ENCODE measurements around the gene CDNF. TPM values are rescaled to one million over a fixed set of nuclear protein-coding genes. Genes with fewer than 3 reads are reported as not detected.
A peak's percentile ranks its signal among the peaks of the same experiment; 100 is the strongest.

Gene CDNF
- total RNA-seq, 4 donors from 2014 or later = 1.1 to 1.3 TPM; not detected in 2

DNA sequence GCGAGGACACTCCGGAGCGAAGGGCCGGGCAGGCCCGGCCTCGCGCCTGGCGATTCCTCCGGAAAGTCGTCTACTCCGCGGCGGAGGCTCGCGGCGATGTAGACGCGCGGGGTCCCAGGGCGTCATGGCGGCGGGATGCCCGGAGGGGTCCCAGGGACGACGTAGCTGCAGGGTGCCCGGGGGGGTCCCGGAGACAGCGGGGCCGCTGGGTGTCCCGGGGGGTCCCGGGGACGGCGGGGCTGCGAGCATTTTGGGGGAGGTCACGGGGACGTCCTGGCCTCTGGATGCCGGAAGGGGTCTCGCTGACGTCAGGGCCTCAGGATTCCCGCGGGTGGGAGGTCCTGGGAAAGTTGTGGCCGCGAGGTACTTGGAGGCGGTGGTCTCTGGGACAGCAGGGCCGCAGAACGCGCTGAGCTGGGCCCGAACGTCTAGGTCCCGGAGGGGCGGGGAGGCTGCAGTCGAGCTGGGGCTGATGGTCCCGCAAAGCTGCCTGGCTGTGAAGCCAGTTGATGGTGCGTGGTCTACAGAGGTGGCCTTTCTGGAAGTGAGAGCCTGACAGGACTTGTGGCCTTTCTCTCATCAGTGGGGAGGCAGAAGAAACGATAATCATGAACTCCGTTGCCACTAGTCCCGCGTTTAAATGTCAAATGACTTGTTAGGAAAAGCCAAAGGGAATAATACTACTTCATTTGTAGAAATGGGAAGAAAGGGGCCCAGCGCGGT lies 906 bp upstream of the CDNF start:
- no peaks in the 10 kb centered on the region for H3K27me3 ChIP-seq
- no peak for DNase-seq
- peak overlapping the region; percentile 95 to 96 (median 96) for H3K27ac ChIP-seq
- no peaks in the 10 kb centered on the region for H3K9me3 ChIP-seq
- WGBS, 2 donors = 0% methylated on average over 6 to 9 of the region's 60 CpGs
- TF ChIP-seq, protein P1, sequence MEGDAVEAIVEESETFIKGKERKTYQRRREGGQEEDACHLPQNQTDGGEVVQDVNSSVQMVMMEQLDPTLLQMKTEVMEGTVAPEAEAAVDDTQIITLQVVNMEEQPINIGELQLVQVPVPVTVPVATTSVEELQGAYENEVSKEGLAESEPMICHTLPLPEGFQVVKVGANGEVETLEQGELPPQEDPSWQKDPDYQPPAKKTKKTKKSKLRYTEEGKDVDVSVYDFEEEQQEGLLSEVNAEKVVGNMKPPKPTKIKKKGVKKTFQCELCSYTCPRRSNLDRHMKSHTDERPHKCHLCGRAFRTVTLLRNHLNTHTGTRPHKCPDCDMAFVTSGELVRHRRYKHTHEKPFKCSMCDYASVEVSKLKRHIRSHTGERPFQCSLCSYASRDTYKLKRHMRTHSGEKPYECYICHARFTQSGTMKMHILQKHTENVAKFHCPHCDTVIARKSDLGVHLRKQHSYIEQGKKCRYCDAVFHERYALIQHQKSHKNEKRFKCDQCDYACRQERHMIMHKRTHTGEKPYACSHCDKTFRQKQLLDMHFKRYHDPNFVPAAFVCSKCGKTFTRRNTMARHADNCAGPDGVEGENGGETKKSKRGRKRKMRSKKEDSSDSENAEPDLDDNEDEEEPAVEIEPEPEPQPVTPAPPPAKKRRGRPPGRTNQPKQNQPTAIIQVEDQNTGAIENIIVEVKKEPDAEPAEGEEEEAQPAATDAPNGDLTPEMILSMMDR (IDR thresholded peaks at IDR 0.05) = no peak
- TF ChIP-seq POLR2A (IDR thresholded peaks at IDR 0.05) = no peak
- peaks cover 11 to 43% (median 12%) of the 10 kb centered on the region in 3 donors for H3K36me3 ChIP-seq
- peaks cover 10 to 26% (median 15%) of the 10 kb centered on the region in 3 donors for H3K4me1 ChIP-seq
- H3K4me3 ChIP-seq = peak overlapping the region; percentile 76 to 99 (median 86)
- intact Hi-C loops (cut with DNase I) = no loop called here

DNA sequence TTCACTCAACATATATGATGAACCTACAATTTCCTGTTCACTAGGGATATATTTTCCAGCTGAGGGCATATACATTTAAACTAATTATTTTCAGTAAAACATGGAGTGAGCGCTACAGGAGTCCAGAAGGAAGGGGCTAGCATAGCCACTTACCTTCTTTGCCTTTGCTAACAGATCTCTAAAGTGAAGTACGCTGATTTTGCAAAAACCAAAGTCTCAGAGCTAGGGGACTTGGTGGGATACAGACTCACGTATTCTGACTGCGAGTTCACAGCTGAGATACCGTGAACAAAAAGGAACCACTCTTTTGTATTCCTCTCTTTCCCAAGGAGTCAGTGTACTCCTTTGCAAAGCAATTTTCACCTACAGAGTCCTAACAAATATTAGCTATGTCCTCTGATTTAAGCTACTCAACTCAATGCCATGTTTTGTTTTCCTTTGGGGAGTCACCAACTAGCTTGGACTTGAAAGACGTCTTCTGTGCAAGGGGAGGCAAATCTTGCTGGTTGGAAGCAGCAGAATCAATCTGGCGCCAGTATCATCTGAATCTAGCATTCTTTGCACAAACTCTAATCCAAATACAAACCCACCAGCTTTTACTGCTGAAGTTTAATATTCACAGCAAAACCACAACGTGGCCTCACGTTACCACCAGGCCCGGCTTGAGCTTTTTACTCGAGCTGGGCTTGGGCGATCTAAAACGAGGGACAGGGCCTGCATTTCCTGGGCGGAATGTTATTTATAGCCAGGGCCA lies 657 bp downstream of the CDNF start:
- intact Hi-C loops (cut with DNase I) = no loop called here
- Histone ChIP-seq H3K4me3 (peak overlapping the region; percentile 76 to 99 (median 86)), H3K9me3 (no peaks in the 10 kb centered on the region), H3K27me3 (no peaks in the 10 kb centered on the region), H3K36me3 (peaks cover 0 to 30% (median 5%) of the 10 kb centered on the region in 3 donors), H3K27ac (peak overlapping the region; percentile 95 to 96 (median 96)), H3K4me1 (peaks cover 10 to 26% (median 15%) of the 10 kb centered on the region in 3 donors)
- WGBS, 2 donors = 38 to 47% methylated on average over 7 of the region's 14 CpGs
- DNase-seq = no peak
- no peak for TF ChIP-seq POLR2A (IDR thresholded peaks at IDR 0.05)

DNA sequence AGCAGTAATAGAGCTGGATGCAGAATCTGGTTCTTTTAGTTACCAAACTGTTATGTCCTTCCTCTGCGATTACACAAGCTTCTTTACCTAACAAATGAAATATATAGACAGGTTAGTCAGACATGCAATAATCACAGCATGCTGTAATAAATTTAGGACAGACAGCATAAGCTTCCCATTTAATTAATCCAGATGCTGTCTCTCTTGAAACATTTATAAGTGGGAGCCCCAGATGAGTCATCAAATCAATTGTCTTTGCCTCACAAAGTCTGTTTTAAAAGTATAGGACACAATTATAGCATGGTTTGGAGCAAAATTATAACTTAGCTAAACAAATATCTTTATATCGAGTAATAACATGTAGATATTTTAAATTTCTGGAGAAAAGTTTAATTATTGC lies 1.6 kb downstream of the CDNF start:
- no peak for DNase-seq
- 74 to 84% methylated on average over 2 of the region's 2 CpGs for WGBS, 2 donors
- no peak overlapping the region for H3K4me3 ChIP-seq
- peaks cover 10 to 26% (median 15%) of the 10 kb centered on the region in 3 donors for H3K4me1 ChIP-seq
- peak overlapping the region in 1 of 4 donors; percentile 96 for H3K27ac ChIP-seq
- no peak for TF ChIP-seq POLR2A (IDR thresholded peaks at IDR 0.05)
- TF ChIP-seq, protein P1 (IDR thresholded peaks at IDR 0.05) = no peak
- no peaks in the 10 kb centered on the region for H3K9me3 ChIP-seq
- H3K27me3 ChIP-seq = no peaks in the 10 kb centered on the region
- intact Hi-C loops (cut with DNase I) = no loop called here
- peaks cover 0 to 20% (median 0%) of the 10 kb centered on the region in 3 donors for H3K36me3 ChIP-seq

DNA sequence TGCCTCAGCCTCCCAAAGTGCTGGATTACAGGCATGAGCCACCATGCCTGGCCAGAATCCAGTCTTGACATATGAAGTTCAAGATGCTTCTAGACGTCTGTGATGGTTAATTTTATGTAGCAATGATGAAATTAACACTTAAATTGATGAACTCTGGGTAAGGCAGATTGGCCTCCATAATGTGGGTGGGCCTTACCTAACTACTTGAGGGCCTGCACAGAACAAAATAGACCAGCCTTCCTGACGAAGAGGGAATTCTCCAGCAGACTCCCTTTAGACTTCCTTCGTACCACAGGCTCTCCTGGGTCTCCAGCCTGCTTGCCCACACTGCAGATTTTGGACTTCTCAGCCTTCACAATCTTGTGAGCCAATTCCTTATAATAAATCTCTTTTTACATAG lies 4.7 kb downstream of the CDNF start:
- 81 to 100% methylated on average over 2 of the region's 3 CpGs for WGBS, 2 donors
- DNase-seq = no peak

DNA sequence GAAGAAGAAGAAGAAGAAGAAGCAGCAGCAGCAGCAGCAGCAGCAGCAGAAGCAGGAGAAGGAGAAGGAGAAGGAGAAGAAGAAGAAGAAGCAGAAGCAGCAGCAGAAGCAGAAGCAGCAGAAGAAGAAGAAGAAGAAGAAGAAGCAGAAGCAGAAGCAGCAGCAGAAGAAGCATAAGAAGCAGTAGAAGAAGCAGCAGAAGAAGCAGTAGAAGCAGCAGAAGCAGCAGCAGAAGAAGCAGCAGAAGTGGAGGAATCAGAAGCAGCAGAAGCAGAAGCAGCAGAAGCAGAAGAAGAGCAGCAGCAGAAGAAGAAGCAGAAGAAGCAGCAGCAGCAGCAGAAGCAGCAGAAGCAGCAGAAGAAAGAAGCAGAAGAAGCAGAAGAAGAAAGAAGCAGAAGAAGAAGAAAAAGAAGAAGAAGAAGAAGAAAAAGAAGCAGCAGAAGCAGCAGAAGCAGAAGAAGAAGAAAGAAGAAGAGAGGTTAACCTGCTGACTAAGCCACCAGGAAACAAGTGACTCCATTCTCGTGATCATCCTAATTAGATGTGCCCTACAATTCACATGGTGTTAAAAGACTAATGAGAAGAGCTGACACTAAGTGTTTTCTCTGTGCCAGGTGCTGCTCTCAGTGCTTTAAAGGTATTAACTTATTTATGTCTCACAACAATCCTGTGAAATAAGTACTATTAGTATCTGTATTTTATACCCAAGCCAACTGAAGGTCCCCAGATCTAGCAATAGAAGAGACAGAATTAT lies 11.6 kb downstream of the CDNF start:
- intact Hi-C loops (cut with DNase I) = loop anchor here (5.0 kb wide), 1 partner anchor 329 kb away; no protein-coding TSS in a partner anchor
- TF ChIP-seq, protein P1 (IDR thresholded peaks at IDR 0.05) = no peak
- no peak for TF ChIP-seq POLR2A (IDR thresholded peaks at IDR 0.05)
- no peaks in the 10 kb centered on the region for H3K36me3 ChIP-seq
- no peaks in the 10 kb centered on the region for H3K27me3 ChIP-seq
- no peak overlapping the region for H3K4me3 ChIP-seq
- no peak overlapping the region for H3K27ac ChIP-seq
- DNase-seq = no peak
- H3K9me3 ChIP-seq = no peaks in the 10 kb centered on the region
- 42 to 43% methylated on average over 1 of the region's 1 CpG for WGBS, 2 donors
- H3K4me1 ChIP-seq = no peaks in the 10 kb centered on the region

More for the DNA sequence above, 4.7 kb downstream of the CDNF start:
- intact Hi-C loops (cut with DNase I) = no loop called here
- Histone ChIP-seq H3K36me3 (peaks cover 0 to 9% (median 0%) of the 10 kb centered on the region in 3 donors), H3K4me1 (peaks cover 0 to 14% (median 8%) of the 10 kb centered on the region in 3 donors), H3K9me3 (no peaks in the 10 kb centered on the region), H3K27me3 (no peaks in the 10 kb centered on the region), H3K4me3 (no peak overlapping the region), H3K27ac (no peak overlapping the region)
- no peak for TF ChIP-seq POLR2A (IDR thresholded peaks at IDR 0.05)
- TF ChIP-seq, protein P1 (IDR thresholded peaks at IDR 0.05) = no peak

All from esophagus squamous epithelium (tissue), 5 donors.